Stimulated activated naive CD8-positive, alpha-beta T cell treated with anti-CD3 and anti-CD28 coated beads, Interleukin-15, Interleukin-2, amounts not matched to agents 100 ng/mL and 50 ng/mL, for 24 hours (primary cell): Measurements from ENCODE around the gene COQ2.
A peak's percentile ranks its signal among the peaks of the same experiment; 100 is the strongest.
"Not testable (repeated sequence)": the region's sequence is repeated elsewhere in the genome, so short reads cannot be mapped to it uniquely, and the experiment has no call there.

ENCODE experiments used
- H3K27ac Mint-ChIP-seq: one replicate; pipeline ENCODE4 v1.8.0; 2021; ENCODE audit warnings: mild to moderate bottlenecking, mixed read lengths
- H3K27me3 Mint-ChIP-seq: one replicate; pipeline ENCODE4 v1.8.0; 2021; ENCODE audit warnings: mixed read lengths
- H3K36me3 Mint-ChIP-seq: one replicate; pipeline ENCODE4 v1.8.0; 2021; ENCODE audit warnings: low read depth, mixed read lengths
- H3K4me1 Mint-ChIP-seq: one replicate; pipeline ENCODE4 v1.8.0; 2021; ENCODE audit warnings: low read depth, mixed read lengths
- H3K4me3 Mint-ChIP-seq: one replicate; pipeline ENCODE4 v1.8.0; 2021; ENCODE audit warnings: mild to moderate bottlenecking, mixed read lengths
- H3K9me3 Mint-ChIP-seq: one replicate; pipeline ENCODE4 v1.8.0; 2021; ENCODE audit warnings: mixed read lengths

The COQ2 gene

DNA sequence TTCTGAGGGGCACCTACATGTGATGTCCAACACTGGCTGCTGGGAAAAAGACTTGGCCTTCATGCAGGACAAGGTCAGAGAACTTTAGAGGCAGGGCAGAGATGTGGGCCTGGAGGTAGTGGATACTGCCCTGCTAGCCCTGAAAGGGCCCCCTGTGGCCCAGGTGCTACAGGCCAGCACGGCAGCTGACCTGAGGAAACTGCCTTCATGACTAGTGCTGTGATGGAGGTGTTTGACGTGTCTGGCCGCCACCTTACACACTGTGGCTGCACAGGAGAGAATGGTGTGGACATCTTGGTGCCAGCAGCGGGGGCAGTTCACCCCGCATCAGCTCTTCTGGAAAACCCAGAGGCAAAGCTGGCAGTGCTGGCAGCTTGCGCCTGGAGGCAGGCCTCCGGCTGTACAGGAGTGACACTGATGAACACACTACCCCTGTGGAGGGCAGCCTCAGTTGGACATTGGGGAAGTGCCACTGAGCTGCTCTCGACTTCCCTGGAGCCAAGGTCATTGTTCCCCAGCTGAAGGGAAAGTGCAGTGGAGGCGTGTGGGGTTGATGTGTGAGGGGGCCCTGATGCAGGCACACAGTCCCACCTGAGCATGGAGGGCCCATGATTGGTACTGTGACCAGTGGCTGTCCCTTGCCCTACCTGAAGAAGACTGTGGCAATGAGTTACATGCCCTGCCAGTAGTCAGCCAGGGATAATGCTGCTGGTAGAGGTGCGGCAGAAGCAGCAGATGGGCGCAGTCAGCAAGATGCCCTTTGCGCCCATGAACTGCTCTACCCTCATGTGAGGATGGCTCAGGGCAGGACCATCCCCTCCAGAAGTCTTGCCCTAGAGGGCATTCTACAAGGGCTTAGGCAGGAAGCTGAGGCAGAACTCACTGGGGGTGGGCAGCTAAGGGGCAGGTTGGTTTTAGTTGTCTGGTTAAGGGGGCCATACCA is 36.9 kb downstream of the COQ2 start:
- Mint-ChIP-seq H3K27me3 (no peaks in the 10 kb centered on the region), H3K9me3 (no peaks in the 10 kb centered on the region), H3K4me1 (peaks cover 21% of the 10 kb centered on the region)

DNA sequence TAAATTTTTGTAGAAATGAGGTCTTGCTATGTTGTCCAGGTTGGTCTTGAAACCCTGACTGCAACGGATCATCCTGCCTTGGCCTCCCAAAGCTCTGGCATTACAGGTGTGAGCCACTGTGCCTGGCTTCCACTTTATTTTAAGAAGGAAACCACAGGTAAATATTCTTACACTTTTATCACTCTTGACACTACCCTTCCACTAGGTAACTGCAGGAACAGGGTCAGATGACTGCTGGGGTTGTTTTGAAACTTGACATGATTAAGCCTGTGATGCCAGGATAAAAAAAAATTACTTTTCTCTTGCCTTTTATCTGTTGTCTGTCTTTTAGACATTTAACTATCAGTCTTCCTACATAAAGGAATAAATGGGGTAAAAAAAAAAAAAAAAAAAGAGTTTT is 43.5 kb downstream of the COQ2 start:
- Mint-ChIP-seq H3K4me3 (no peak overlapping the region), H3K4me1 (peaks cover 32% of the 10 kb centered on the region), H3K27ac (no peak overlapping the region), H3K36me3 (no peaks in the 10 kb centered on the region), H3K9me3 (no peaks in the 10 kb centered on the region), H3K27me3 (peaks cover 3% of the 10 kb centered on the region)

More for the DNA sequence above, 36.9 kb downstream of the COQ2 start:
- Mint-ChIP-seq H3K27ac (no peak overlapping the region), H3K4me3 (no peak overlapping the region), H3K36me3 (no peaks in the 10 kb centered on the region)

DNA sequence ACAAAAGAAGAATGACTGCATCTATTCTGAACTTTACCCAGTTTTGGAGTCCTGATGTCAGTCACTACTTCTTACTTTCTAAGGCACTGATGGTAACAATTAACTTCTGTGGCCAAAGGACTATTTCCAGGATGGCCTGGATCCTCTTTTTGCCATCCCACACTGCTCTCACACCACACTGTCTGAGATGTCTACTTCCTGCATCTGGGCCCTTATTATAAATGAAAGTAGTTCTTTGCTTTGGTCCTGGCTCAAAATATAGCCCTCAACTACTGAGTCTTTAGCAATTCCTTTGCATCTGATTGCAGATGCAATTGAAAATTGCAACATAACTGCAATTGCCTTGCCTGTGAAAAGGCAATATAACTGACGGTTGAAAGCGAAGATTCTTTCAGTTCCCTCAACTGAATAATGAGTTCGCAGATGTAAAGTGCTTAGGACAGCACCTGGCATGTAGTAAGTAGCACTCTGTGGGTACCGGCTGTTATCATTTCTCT is 44.2 kb downstream of the COQ2 start:
- Mint-ChIP-seq H3K36me3 (no peaks in the 10 kb centered on the region), H3K4me1 (peaks cover 39% of the 10 kb centered on the region), H3K4me3 (no peak overlapping the region), H3K27me3 (peaks cover 3% of the 10 kb centered on the region), H3K9me3 (no peaks in the 10 kb centered on the region), H3K27ac (no peak overlapping the region)

DNA sequence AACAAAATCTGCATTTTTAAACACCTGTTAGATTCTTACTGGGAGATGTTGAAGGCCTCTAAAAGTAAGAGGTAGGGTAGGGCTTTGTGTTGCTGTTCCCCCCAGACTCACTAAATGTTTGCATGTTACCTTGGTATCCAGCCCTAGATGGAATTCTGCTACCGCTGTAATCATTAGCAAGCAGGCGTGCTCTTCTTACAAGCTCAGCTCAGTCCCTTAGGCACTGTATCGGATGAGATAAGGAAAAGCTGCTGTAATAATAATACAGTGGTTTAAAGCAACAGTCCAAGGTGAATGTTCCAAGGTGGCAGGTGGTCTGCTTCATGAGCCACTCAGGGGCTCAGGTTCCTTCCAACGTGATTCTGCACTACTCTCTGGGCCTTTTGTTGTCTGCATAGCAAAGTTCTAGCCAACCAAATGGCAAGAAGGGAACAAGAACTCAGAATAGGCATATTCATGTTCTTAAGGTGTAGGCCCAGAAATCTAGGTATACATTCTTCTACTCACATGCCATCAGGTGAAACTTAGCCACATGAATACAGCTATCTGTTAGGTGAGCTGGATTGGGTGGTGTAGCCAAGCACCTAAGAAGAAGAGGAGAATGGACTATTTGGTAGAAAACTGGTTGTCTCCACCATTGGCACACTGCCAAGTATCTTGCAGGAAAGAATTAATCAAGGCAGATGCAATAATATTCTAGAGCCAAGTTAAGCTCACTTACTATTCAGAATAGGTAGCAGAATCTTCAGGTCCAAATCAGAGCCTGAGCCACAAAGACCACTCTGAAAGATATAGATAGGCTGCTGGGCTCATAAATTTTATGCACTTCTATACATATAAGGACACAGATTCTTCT is 46.0 kb downstream of the COQ2 start:
- peaks cover 51% of the 10 kb centered on the region for H3K4me1 Mint-ChIP-seq
- H3K4me3 Mint-ChIP-seq = no peak overlapping the region

DNA sequence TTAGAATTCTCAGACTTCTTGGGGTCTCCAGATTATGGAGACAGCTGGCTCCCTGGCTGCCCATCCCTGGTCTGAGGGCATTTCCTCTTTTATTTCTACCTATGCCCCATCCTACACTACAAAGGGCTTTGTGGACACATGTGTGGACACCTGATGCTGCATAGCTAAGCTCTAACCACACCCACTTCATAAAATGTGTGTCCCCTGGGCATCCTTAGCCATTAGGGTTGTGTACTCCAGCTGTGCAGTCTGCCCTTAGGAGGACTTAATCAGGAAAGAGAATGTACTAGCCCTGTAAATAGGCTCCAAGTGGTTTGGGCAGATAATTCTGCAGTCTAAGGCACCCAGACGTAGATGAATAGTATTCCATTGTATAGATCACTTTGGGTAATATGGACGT is 47.0 kb downstream of the COQ2 start:
- Mint-ChIP-seq H3K4me3 (no peak overlapping the region), H3K27ac (no peak overlapping the region), H3K9me3 (no peaks in the 10 kb centered on the region), H3K36me3 (no peaks in the 10 kb centered on the region), H3K27me3 (peaks cover 3% of the 10 kb centered on the region), H3K4me1 (peaks cover 58% of the 10 kb centered on the region)

More for the DNA sequence above, 46.0 kb downstream of the COQ2 start:
- Mint-ChIP-seq H3K27ac (no peak overlapping the region), H3K27me3 (peaks cover 3% of the 10 kb centered on the region), H3K9me3 (no peaks in the 10 kb centered on the region), H3K36me3 (no peaks in the 10 kb centered on the region)

DNA sequence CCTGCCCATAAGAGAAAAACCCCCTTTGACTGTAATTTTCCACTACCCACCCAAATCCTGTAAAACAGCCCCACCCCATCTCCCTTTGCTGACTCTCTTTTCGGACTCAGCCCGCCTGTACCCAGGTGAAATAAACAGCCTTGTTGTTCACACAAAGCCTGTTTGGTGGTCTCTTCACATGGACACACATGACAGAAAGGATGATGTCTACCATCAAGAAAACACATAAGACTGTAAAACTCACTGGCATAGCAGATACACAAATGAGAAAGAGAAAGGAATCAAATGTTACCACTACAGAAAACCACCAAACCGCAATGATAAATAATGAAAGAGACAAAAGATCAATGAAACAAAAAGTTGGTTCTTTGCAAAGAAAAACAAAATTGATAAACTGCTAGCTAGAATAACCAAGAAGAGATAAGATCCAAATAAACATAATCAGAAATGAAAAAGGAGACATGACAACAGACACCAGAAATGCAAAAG is 48.9 kb downstream of the COQ2 start:
- H3K4me3 Mint-ChIP-seq = peak overlapping the region; percentile 62
- peaks cover 67% of the 10 kb centered on the region for H3K4me1 Mint-ChIP-seq
- not testable (repeated sequence) for H3K27me3 Mint-ChIP-seq, H3K36me3 Mint-ChIP-seq, H3K9me3 Mint-ChIP-seq
- peak overlapping the region; percentile 92 for H3K27ac Mint-ChIP-seq

DNA sequence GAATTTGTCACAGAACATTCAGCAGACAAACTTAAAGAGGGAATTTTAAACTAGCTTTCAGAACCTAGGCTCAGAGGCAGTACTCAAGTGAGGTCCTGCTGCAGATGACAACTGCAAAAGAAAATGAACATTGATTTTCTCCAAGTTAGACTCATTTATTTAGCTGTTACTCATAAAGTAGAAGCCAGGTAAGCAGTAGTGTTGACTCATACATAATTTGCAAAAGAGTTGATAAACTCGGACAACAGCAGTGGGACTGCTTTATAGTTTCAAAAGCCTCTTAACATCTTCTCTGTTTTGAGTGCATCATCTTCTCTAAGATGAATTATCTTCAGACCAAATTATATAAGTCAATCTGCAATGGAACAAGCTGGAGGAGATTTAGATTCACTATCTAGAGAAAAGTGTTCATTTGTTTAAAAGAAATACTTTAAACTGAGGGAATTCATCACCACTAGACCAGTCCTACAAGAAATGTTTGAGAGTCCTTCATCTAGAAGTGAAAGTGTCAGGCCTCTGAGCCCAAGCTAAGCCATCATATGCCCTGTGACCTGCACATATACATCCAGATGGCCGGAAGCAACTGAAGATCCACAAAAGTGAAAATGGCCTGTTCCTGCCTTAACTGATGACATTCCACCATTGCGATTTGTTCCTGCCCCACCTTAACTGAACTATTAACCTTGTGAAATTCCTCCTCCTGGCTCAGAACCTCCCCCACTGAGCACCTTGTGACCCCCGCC is 49.5 kb downstream of the COQ2 start:
- Mint-ChIP-seq H3K4me1 (peaks cover 65% of the 10 kb centered on the region), H3K36me3 (no peaks in the 10 kb centered on the region), H3K27ac (peak overlapping the region; percentile 92), H3K9me3 (no peaks in the 10 kb centered on the region), H3K27me3 (peaks cover 3% of the 10 kb centered on the region), H3K4me3 (peak overlapping the region; percentile 62)

DNA sequence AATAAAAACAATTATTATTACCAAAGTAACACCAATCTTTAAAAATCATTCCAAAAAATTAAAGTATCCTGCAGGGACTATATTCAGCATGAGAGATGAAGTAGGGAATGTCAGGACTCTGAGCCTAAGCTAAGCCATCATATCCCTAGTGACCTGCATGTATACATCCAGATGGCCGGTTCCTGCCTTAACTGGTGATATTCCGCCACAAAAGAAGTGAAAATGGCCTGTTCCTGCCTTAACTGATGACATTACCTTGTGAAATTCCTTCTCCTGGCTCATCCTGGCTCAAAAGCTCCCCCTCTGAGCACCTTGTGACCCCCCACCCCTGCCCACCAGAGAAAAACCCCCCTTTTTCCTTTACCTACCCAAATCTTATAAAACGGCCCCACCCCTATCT is 50.2 kb downstream of the COQ2 start:
- H3K4me3 Mint-ChIP-seq, H3K36me3 Mint-ChIP-seq, H3K9me3 Mint-ChIP-seq, H3K27me3 Mint-ChIP-seq: not testable (repeated sequence)
- Mint-ChIP-seq H3K27ac (peak overlapping the region; percentile 92), H3K4me1 (peaks cover 64% of the 10 kb centered on the region)

DNA sequence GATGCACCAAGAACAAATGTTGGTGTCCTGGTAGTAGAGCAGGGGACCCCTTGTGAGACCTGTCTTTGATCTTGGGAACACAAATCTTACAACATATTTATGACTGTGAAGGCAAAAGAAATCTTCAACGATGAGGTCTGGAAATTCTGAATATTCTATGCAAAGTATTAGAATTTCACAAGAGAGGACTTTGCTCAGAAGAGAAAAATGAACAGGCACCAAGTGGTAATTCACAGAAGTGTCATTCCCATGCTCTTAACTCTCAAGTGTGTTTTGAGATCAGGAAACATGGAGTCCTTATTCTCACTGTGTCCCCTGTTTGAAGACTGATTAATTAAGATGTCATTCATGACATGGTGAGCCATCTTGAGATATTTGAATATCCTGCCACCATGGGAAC is 52.5 kb downstream of the COQ2 start:
- Mint-ChIP-seq H3K9me3 (no peaks in the 10 kb centered on the region), H3K27ac (peak overlapping the region; percentile 81), H3K4me3 (peak overlapping the region; percentile 54), H3K36me3 (no peaks in the 10 kb centered on the region), H3K4me1 (peaks cover 61% of the 10 kb centered on the region), H3K27me3 (no peaks in the 10 kb centered on the region)

DNA sequence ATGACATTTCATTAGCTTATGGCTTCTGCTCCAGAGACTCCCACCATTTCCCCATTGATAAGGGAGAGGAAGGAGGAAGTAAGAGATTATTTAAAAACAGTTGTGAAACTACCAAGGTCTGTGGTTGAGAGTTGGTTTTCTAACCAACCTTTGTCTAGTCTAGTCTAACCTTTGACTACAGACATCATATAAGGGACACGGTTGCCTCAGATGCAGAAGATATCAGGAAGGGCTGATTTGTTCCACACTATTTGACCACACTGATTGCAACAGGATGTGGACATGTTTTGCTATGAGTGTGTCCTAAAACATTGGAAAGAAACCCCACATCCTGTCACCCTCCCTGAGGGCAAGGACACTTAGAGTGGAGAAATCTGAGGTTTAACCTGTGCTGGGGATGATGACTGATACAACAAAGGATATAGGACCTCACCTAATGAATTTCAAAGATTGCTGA is 53.0 kb downstream of the COQ2 start:
- H3K27me3 Mint-ChIP-seq = no peaks in the 10 kb centered on the region
- peak overlapping the region; percentile 54 for H3K4me3 Mint-ChIP-seq
- no peaks in the 10 kb centered on the region for H3K9me3 Mint-ChIP-seq
- H3K4me1 Mint-ChIP-seq = peaks cover 57% of the 10 kb centered on the region
- peak overlapping the region; percentile 81 for H3K27ac Mint-ChIP-seq
- no peaks in the 10 kb centered on the region for H3K36me3 Mint-ChIP-seq

DNA sequence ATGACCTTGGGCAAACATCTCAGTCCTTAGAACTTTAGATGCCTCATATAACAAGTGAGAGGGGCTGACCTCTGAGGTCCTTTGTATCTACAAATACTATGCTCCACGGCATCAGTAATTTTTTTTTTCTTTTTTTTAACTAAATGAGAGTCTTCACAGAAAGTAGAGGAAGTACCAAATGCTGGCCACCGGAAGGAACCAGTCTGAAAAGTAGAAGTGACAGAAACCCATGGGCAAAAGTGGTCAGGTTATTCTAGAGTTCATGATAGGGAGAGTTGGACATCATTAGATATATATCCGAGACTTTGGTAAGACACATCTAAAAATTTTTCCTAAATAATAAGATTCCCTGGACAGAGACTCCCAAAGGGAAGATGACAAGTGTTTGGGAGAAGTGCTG is 53.7 kb downstream of the COQ2 start:
- H3K4me1 Mint-ChIP-seq = peaks cover 52% of the 10 kb centered on the region
- no peaks in the 10 kb centered on the region for H3K9me3 Mint-ChIP-seq
- H3K27ac Mint-ChIP-seq = peak overlapping the region; percentile 81
- H3K4me3 Mint-ChIP-seq = peak overlapping the region; percentile 2
- H3K36me3 Mint-ChIP-seq = no peaks in the 10 kb centered on the region
- H3K27me3 Mint-ChIP-seq = no peaks in the 10 kb centered on the region

DNA sequence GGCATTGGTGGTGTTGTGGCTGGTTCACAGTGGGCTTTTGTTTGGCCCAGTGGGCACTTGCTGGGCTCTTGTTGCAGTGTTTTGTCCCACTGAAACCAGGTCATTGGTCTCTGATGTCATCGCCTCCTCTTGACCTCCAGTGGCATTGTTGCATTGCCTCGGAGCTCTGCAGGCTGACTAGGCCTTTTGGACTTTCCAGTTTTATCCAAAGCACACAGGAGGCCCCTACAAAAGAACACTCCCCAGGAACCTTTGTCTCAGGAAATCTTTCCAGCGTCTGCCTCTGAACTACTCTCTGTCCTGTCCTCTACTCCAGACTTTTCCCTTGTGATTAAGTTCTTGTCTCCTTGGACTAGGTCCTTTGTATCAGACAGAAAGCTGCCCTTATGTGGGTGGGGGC is 54.8 kb downstream of the COQ2 start:
- H3K27me3 Mint-ChIP-seq = no peaks in the 10 kb centered on the region
- H3K4me1 Mint-ChIP-seq = peaks cover 48% of the 10 kb centered on the region
- H3K4me3 Mint-ChIP-seq = no peak overlapping the region
- H3K9me3 Mint-ChIP-seq = no peaks in the 10 kb centered on the region
- no peaks in the 10 kb centered on the region for H3K36me3 Mint-ChIP-seq
- H3K27ac Mint-ChIP-seq = no peak overlapping the region

DNA sequence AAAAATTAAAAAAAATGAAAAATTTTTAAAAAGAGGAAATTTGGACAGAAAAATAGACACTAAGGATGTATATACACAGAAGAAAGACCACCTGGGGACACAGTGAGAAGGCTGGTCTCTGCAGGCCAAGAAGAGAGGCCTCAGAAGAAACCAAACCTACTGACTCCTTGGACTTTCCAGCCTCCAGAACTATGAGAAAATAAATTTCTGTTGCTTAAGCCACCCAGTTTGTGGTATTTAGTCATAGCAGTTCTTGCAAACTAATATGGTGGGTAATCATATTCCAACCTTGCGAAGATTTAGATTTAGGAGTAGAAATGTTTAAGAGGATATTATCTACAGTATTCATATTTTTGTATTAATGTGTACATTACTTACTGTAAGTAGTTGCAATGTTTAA is 56.4 kb downstream of the COQ2 start:
- H3K36me3 Mint-ChIP-seq = no peaks in the 10 kb centered on the region
- H3K27me3 Mint-ChIP-seq = no peaks in the 10 kb centered on the region
- H3K9me3 Mint-ChIP-seq = no peaks in the 10 kb centered on the region
- H3K4me3 Mint-ChIP-seq = no peak overlapping the region
- H3K27ac Mint-ChIP-seq = no peak overlapping the region
- peaks cover 57% of the 10 kb centered on the region for H3K4me1 Mint-ChIP-seq

DNA sequence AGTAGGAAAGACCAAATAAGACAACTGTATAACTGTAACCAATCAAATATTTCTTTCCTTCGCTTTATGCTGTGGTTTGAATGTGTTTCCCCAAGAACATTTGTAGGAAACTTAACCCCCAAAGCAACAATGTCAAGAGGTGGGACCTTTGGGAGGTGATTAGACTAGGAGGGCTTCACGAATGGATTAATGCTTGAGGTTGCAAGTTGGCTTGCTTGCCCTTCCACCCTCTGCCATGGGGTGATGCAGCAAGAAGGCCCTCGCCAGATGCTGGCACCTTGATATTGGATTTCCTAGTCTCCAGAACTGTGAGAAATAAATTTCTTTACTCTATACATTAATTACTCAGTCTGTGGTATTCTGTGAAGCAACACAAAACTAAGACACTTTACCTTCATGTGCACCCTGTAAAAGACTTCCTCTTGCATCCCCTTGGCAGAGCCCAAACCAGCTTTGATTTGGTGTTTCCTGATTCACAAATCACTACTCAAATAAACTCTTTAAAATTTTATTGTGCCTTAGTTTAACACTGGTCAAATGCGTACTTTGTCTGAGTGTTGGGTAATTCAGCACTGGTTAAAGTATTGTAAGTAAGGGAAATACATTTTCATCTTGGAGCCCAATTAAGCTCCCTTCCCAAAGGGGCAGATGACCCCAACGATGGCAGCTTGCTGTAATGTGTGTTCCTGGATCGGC is 59.9 kb downstream of the COQ2 start:
- Mint-ChIP-seq H3K4me3 (no peak overlapping the region), H3K27me3 (no peaks in the 10 kb centered on the region), H3K36me3 (no peaks in the 10 kb centered on the region), H3K4me1 (peaks cover 60% of the 10 kb centered on the region), H3K9me3 (no peaks in the 10 kb centered on the region), H3K27ac (peak overlapping the region; percentile 57)
